PFSK-1 (cell line): Measurements from ENCODE around the gene LGALS9.

Source experiments
- FOXP2 ChIP-seq: optimal IDR thresholded peaks from 2 replicates; pipeline ENCODE3; 2011; ENCODE audit warnings: borderline replicate concordance, control low read depth, inconsistent platforms; ENCODE audit not compliant: insufficient read depth; ENCODE audit errors: extremely low read length, extremely low read depth
- POLR2AphosphoS5 ChIP-seq: IDR thresholded peaks from 2 replicates; pipeline ENCODE4 v1.6.1; 2012; ENCODE audit warnings: low read depth, mild to moderate bottlenecking, control low read depth, low read length, moderate library complexity
- SIN3A ChIP-seq: IDR thresholded peaks from 2 replicates; pipeline ENCODE4 v1.6.1; 2012; ENCODE audit warnings: mild to moderate bottlenecking, low read length, moderate library complexity, borderline replicate concordance; ENCODE audit not compliant: insufficient read depth
- TAF1 ChIP-seq: IDR thresholded peaks from 2 replicates; pipeline ENCODE4 v1.6.1; 2012; ENCODE audit warnings: low read length, control low read depth, borderline replicate concordance; ENCODE audit not compliant: insufficient read depth
- TF ChIP-seq, protein P1 (sequence below), 2 experiments: IDR thresholded peaks; 2 replicates each; pipeline versions ENCODE4 v1.6.1 to v1.8.0; 2011 to 2012; ENCODE audit warnings: low read depth in 2 of 2, low read length in 2 of 2, control low read depth in 1 of 2, inconsistent platforms in 1 of 2, mild to moderate bottlenecking in 1 of 2, moderate library complexity in 1 of 2; ENCODE audit not compliant: insufficient read depth in 1 of 2

LGALS9 gene

DNA sequence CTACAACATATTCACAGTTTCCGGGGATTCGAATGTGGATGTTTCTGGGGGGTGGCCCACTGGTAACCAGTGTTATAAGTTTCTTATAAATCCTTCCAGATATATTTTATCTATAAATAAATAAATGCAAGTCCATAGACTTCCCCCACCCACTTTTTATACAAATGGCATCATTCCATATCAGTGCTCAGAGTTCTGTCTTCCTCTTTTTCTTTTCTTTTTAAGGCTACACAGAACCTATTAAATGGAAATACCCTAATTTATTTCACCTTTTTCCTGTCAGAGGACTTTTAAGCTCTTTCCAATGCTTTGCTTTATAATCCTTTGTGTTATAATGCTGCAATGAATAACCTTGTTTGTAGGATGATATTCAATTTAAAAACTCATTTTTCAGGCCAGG is 3.8 kb downstream of the LGALS9 start:
- TF ChIP-seq POLR2AphosphoS5 (no peak), TAF1 (no peak), FOXP2 (no peak), SIN3A (no peak)
- TF ChIP-seq, protein P1, sequence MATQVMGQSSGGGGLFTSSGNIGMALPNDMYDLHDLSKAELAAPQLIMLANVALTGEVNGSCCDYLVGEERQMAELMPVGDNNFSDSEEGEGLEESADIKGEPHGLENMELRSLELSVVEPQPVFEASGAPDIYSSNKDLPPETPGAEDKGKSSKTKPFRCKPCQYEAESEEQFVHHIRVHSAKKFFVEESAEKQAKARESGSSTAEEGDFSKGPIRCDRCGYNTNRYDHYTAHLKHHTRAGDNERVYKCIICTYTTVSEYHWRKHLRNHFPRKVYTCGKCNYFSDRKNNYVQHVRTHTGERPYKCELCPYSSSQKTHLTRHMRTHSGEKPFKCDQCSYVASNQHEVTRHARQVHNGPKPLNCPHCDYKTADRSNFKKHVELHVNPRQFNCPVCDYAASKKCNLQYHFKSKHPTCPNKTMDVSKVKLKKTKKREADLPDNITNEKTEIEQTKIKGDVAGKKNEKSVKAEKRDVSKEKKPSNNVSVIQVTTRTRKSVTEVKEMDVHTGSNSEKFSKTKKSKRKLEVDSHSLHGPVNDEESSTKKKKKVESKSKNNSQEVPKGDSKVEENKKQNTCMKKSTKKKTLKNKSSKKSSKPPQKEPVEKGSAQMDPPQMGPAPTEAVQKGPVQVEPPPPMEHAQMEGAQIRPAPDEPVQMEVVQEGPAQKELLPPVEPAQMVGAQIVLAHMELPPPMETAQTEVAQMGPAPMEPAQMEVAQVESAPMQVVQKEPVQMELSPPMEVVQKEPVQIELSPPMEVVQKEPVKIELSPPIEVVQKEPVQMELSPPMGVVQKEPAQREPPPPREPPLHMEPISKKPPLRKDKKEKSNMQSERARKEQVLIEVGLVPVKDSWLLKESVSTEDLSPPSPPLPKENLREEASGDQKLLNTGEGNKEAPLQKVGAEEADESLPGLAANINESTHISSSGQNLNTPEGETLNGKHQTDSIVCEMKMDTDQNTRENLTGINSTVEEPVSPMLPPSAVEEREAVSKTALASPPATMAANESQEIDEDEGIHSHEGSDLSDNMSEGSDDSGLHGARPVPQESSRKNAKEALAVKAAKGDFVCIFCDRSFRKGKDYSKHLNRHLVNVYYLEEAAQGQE (IDR thresholded peaks at IDR 0.05; ENCODE audit: insufficient read depth in 1 of 2, low read depth in 2 of 2, low read length in 2 of 2): no peak

DNA sequence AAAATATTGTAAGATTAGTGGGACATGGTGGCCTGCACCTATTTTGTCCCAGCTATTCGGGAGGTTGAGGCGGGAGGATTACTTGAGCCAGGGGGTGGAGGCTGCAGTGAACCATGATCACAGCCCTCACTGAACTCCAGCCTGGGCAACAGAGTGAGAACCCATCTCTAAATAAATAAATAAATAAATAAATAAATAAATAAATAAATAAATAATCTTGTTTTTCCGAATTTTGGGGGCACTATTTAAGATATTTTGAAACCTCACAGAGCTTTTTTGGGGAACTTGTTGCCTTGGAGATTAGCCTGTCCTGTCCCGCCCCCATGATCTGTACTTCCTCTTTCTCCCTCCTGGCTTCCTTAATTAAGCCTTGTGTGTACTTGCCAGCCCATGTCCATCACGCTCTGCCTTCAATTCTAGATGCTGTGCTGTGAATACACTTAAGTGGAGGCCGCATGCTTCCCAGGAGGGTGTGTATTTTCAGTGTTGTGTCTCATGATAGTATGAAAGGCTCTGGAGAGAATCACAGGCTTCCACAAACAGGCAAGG is 4.4 kb downstream of the LGALS9 start:
- TF ChIP-seq FOXP2 (no peak), SIN3A (no peak), TAF1 (no peak), POLR2AphosphoS5 (no peak)
- TF ChIP-seq, protein P1 (IDR thresholded peaks at IDR 0.05; ENCODE audit: insufficient read depth in 1 of 2, low read depth in 2 of 2, low read length in 2 of 2): no peak

DNA sequence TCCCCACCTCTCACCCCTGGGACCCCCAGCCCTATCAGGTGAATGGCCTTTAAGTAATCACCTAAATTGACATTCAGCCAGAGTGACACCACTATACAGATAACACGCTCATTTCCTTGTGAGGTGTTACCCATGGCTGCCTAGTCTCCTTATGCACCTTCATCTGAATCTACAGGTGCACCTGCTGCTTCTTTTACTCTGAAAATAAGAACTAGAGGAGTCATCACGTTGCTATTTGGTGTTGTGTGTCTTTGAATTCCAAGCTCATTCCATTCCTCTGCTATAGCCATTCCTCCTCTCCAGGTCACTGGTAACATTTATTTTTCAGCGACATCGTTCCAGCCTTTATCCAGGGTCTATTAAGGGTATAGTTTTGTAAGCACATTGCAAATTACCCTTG is 9.8 kb downstream of the LGALS9 start:
- no peak for TF ChIP-seq FOXP2
- no peak for TF ChIP-seq TAF1
- TF ChIP-seq, protein P1 (IDR thresholded peaks at IDR 0.05; ENCODE audit: insufficient read depth in 1 of 2, low read depth in 2 of 2, low read length in 2 of 2): no peak
- no peak for TF ChIP-seq POLR2AphosphoS5
- no peak for TF ChIP-seq SIN3A

DNA sequence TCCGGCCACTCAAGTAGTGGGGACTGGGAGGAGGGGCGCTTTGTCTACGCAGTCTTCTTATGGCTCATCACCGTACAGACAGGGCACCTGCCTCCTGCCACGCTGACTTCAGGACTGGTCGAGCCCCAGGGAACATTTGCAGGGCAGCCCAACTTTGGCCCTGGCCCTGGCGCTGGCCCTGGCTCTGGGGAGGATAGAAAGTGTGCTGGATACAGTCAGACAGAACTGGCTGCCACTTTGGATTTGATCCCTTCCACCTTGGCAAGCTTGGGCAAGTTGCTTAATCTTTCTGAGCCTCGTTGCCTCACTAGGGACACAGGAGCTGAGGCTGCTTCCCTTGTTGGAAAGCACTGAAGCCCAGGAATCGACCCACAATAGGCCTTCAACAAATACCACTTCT is 13.6 kb downstream of the LGALS9 start:
- TF ChIP-seq SIN3A (no peak), POLR2AphosphoS5 (no peak), FOXP2 (no peak), TAF1 (no peak)
- TF ChIP-seq, protein P1 (IDR thresholded peaks at IDR 0.05; ENCODE audit: insufficient read depth in 1 of 2, low read depth in 2 of 2, low read length in 2 of 2): no peak

DNA sequence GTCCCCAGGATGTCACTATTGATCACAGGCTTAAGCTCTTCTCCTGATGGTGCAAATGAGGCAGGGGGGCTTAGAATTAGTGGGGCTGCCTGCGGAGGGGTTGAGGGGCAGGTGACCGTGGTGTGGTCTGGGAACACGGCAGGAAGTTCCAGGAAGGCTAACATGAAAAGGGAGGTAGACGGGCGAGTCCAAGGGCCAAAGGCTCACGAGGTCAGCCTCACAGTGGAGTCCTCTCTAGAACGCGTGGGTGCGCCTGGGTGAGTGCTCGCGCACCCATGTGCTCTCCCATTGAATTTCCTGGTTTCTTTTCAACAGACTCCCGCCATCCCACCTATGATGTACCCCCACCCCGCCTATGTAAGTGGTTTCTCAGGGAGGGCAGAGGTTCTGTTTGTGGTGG is 15.2 kb downstream of the LGALS9 start:
- TF ChIP-seq POLR2AphosphoS5: no peak
- TF ChIP-seq, protein P1 (IDR thresholded peaks at IDR 0.05; ENCODE audit: insufficient read depth in 1 of 2, low read depth in 2 of 2, low read length in 2 of 2): no peak
- no peak for TF ChIP-seq FOXP2
- no peak for TF ChIP-seq TAF1
- no peak for TF ChIP-seq SIN3A
